Measurements from ENCODE around the gene RAPGEF4.

The RAPGEF4 gene

GRCh38 chr2:172823261-172823850, 87.7 kb downstream of the RAPGEF4 start:
- DNase-seq (ENCODE audit: low read depth), result no peak

- DNase-seq (ENCODE audit: low read depth), result no peak
Measured at GRCh38 chr2:172826522-172826921, 90.9 kb downstream of the RAPGEF4 start.

GRCh38 chr2:172829229-172829628, 93.6 kb downstream of the RAPGEF4 start:
- no peak for DNase-seq (ENCODE audit: low read depth)

- DNase-seq (ENCODE audit: low read depth), result no peak
Measured at GRCh38 chr2:172830482-172830881, 94.8 kb downstream of the RAPGEF4 start.

GRCh38 chr2:172833898-172834297, 98.3 kb downstream of the RAPGEF4 start:
- DNase-seq (ENCODE audit: low read depth), result no peak

- no peak for DNase-seq (ENCODE audit: low read depth)
Measured at GRCh38 chr2:172834881-172835280, 99.2 kb downstream of the RAPGEF4 start.

- no peak for DNase-seq (ENCODE audit: low read depth)
Measured at GRCh38 chr2:172836347-172836821, 100.7 kb downstream of the RAPGEF4 start.

- DNase-seq (ENCODE audit: low read depth), result no peak
Measured at GRCh38 chr2:172836827-172837226, 101.2 kb downstream of the RAPGEF4 start.

GRCh38 chr2:172839446-172839845, 103.8 kb downstream of the RAPGEF4 start:
- no peak for DNase-seq (ENCODE audit: low read depth)

- DNase-seq (ENCODE audit: low read depth), result no peak
Measured at GRCh38 chr2:172842511-172843265, 107.0 kb downstream of the RAPGEF4 start.

- no peak for DNase-seq (ENCODE audit: low read depth)
Measured at GRCh38 chr2:172843266-172843582, 107.6 kb downstream of the RAPGEF4 start.

- DNase-seq (ENCODE audit: low read depth), result no peak
Measured at GRCh38 chr2:172843902-172844715, 108.5 kb downstream of the RAPGEF4 start.

- DNase-seq (ENCODE audit: low read depth), result no peak
Measured at GRCh38 chr2:172845028-172845630, 109.5 kb downstream of the RAPGEF4 start.

- DNase-seq (ENCODE audit: low read depth), result no peak
Measured at GRCh38 chr2:172846551-172846950, 110.9 kb downstream of the RAPGEF4 start.

- no peak for DNase-seq (ENCODE audit: low read depth)
Measured at GRCh38 chr2:172847188-172847587, 111.5 kb downstream of the RAPGEF4 start.

- DNase-seq (ENCODE audit: low read depth), result no peak
Measured at GRCh38 chr2:172848519-172848918, 112.9 kb downstream of the RAPGEF4 start.

- no peak for DNase-seq (ENCODE audit: low read depth)
Measured at GRCh38 chr2:172849519-172850217, 114.0 kb downstream of the RAPGEF4 start.

- no peak for DNase-seq (ENCODE audit: low read depth)
Measured at GRCh38 chr2:172855588-172855987, 119.9 kb downstream of the RAPGEF4 start.

GRCh38 chr2:172856606-172857005, 121.0 kb downstream of the RAPGEF4 start:
- no peak for DNase-seq (ENCODE audit: low read depth)

- no peak for DNase-seq (ENCODE audit: low read depth)
Measured at GRCh38 chr2:172858473-172858745, 122.8 kb downstream of the RAPGEF4 start.

- DNase-seq (ENCODE audit: low read depth), result no peak
Measured at GRCh38 chr2:172859581-172860335, 124.1 kb downstream of the RAPGEF4 start.

GRCh38 chr2:172860336-172860707, 124.7 kb downstream of the RAPGEF4 start:
- no peak for DNase-seq (ENCODE audit: low read depth)
